Caco-2 (cell line): ENCODE measurements around the gene PLB1. TPM values are rescaled to one million over a fixed set of nuclear protein-coding genes. Genes with fewer than 3 reads are reported as not detected.

Experiments used
- BruUV-seq: library from RNA; stranded (reverse); fragments of 400-500 nt; replicated peaks from 2 replicates; lab custom pipeline; 2021; lab: Mats Ljungman, UMichigan
- CTCF ChIA-PET: fragments of 300-600 bp; sonication (Branson Sonifier 250); formaldehyde crosslinking; loops from one replicate; lab custom pipeline; 2022; ENCODE audit warnings: antibody characterized with exemption; lab: Charles Lee
- POLR2A ChIA-PET: fragments of 300-600 bp; sonication (Branson Sonifier 250); formaldehyde crosslinking; loops from one replicate; lab custom pipeline; 2022; ENCODE audit warnings: antibody characterized with exemption; lab: Charles Lee
- DNase-seq, 2 experiments: peaks; one replicate each; pipeline versions ENCODE4 v3.0.0 to v3.0.0-alpha.2; 2020 to 2022
- H3K27me3 ChIP-seq: replicated peaks from 2 replicates; pipeline ENCODE4 v1.6.0; 2011; ENCODE audit warnings: low read length; ENCODE audit not compliant: control insufficient read depth, insufficient read depth
- H3K36me3 ChIP-seq: 2 replicates; pipeline ENCODE4 v1.5.1; 2011; ENCODE audit warnings: low read length; ENCODE audit not compliant: control insufficient read depth, insufficient read depth
- H3K4me1 ChIP-seq: fragments of 250-450 bp; sonication (Bioruptor Pico); 2 replicates; pipeline ENCODE4 v1.5.1; 2020; ENCODE audit warnings: mild to moderate bottlenecking
- H3K4me3 ChIP-seq: 2 replicates; pipeline ENCODE4 v1.5.1; 2011; ENCODE audit warnings: low read depth, mild to moderate bottlenecking, control low read depth, low read length
- H3K9me3 ChIP-seq: fragments of 250-450 bp; sonication (Bioruptor Pico); 2 replicates; pipeline ENCODE4 v1.5.1; 2020; ENCODE audit warnings: mild to moderate bottlenecking, moderate library complexity
- H3K27ac Mint-ChIP-seq: one replicate; pipeline ENCODE4 v1.8.0; 2022; ENCODE audit warnings: mixed read lengths; ENCODE audit not compliant: unreplicated experiment
- H3K27me3 Mint-ChIP-seq: one replicate; pipeline ENCODE4 v1.8.0; 2022; ENCODE audit warnings: mixed read lengths; ENCODE audit not compliant: insufficient read depth, unreplicated experiment
- H3K36me3 Mint-ChIP-seq: one replicate; pipeline ENCODE4 v1.8.0; 2022; ENCODE audit warnings: mild to moderate bottlenecking, mixed read lengths; ENCODE audit not compliant: insufficient read depth, unreplicated experiment
- H3K4me1 Mint-ChIP-seq: one replicate; pipeline ENCODE4 v1.8.0; 2022; ENCODE audit warnings: low read depth, mixed read lengths; ENCODE audit not compliant: unreplicated experiment
- H3K4me3 Mint-ChIP-seq: one replicate; pipeline ENCODE4 v1.8.0; 2022; ENCODE audit warnings: mild to moderate bottlenecking, moderate library complexity, mixed read lengths; ENCODE audit not compliant: unreplicated experiment
- H3K9me3 Mint-ChIP-seq: one replicate; pipeline ENCODE4 v1.8.0; 2022; ENCODE audit warnings: mixed read lengths; ENCODE audit not compliant: unreplicated experiment
- intact Hi-C: fragments of 100-400 bp; cut with micrococcal nuclease; formaldehyde crosslinking; loops from one replicate; pipeline ENCODE4 v1.10.0; 2022; ENCODE audit not compliant: unreplicated experiment
- total RNA-seq: library from RNA; stranded (reverse); gene quantifications from 2 replicates; pipeline ENCODE4 v1.2.3, GENCODE V29; 2022
- TF ChIP-seq, protein P1 (sequence below), 2 experiments: fragments of 200-600 bp in 1 of 2; IDR thresholded peaks; 1 replicate in 1 of 2; 2 replicates in 1 of 2; pipeline versions ENCODE4 v1.5.1 to v1.8.0; 2011 to 2022; ENCODE audit warnings: antibody characterized with exemption in 1 of 2, control low read depth in 1 of 2, inconsistent platforms in 1 of 2, low read depth in 1 of 2, low read length in 1 of 2, mild to moderate bottlenecking in 1 of 2, moderate library complexity in 1 of 2; ENCODE audit not compliant: insufficient read depth in 1 of 2, severe bottlenecking in 1 of 2, unreplicated experiment in 1 of 2

Gene PLB1
- total RNA-seq, 1 experiment from 2014 or later: 2.8 TPM

DNA sequence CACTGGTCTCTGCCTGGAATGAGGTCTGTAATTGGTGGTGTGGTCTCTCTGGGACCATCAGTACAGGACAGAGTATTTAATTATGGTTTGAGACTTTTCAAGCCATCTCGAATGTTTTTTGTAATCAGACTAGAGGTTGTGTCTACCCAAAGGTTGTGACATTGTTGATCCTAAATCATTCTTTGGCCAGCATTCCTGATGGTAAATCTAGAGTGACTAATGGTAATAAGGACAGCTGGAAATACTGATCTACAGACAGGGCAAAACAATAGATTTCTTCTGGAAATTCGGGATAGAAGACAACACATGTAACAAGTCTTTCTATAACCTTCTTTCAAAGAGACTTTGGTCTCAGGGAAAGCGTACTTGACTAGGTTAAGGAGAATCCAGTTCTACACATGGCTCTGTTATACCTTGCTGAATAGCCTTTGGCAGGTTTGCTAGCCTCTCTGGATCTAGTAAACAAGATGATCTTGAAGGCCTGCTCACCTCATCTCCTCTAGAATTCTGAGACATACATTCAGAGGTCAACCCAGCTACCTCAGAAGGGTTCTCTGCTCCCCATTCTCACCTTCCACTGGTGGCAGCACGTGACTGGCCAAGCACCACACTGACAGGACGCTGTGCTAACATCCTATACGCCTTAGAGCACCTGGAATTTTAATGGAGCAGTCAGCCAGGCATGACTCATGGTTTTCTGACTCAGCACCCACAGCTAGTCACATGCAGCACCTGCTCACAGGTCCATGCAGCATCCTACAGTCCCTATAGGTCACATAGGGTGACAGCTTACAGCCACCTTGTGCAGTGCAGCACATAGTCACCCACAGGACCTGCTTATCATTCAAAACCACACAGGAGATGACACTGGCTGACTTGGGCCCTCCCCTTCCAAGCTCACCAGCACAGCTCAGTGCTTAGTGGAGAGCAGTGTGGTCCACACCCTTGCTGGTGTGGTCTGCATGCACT is 12.2 kb downstream of the PLB1 start:
- ChIA-PET POLR2A (interaction anchor here (0.8 to 1.0 kb wide), 2 partner anchors 9 to 12 kb away, joined by 4 to 8 read pairs; partner anchors contain the start of gene PLB1), CTCF (interaction anchor here (0.6 to 1.0 kb wide), 3 partner anchors 9 to 88 kb away, joined by 3 to 6 read pairs (median 3); no protein-coding TSS in a partner anchor)
- no peaks in the 10 kb centered on the region for H3K27me3 Mint-ChIP-seq
- H3K4me1 ChIP-seq: peaks cover 30% of the 10 kb centered on the region
- no peak overlapping the region for H3K4me3 ChIP-seq
- peak; percentile 84 to 95 for DNase-seq
- no peaks in the 10 kb centered on the region for H3K36me3 Mint-ChIP-seq
- TF ChIP-seq, protein P1, sequence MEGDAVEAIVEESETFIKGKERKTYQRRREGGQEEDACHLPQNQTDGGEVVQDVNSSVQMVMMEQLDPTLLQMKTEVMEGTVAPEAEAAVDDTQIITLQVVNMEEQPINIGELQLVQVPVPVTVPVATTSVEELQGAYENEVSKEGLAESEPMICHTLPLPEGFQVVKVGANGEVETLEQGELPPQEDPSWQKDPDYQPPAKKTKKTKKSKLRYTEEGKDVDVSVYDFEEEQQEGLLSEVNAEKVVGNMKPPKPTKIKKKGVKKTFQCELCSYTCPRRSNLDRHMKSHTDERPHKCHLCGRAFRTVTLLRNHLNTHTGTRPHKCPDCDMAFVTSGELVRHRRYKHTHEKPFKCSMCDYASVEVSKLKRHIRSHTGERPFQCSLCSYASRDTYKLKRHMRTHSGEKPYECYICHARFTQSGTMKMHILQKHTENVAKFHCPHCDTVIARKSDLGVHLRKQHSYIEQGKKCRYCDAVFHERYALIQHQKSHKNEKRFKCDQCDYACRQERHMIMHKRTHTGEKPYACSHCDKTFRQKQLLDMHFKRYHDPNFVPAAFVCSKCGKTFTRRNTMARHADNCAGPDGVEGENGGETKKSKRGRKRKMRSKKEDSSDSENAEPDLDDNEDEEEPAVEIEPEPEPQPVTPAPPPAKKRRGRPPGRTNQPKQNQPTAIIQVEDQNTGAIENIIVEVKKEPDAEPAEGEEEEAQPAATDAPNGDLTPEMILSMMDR (IDR thresholded peaks at IDR 0.05; ENCODE audit: insufficient read depth in 1 of 2, low read depth in 1 of 2, low read length in 1 of 2, severe bottlenecking in 1 of 2, unreplicated experiment in 1 of 2): no peak
- no peaks in the 10 kb centered on the region for H3K36me3 ChIP-seq
- peak overlapping the region; percentile 72 for H3K27ac Mint-ChIP-seq
- peaks cover 7% of the 10 kb centered on the region; the same call in 1 of the 2 replicates for H3K9me3 ChIP-seq
- peak overlapping the region; percentile 1 for H3K4me3 Mint-ChIP-seq
- intact Hi-C loops: loop anchor here (1.0 to 2.0 kb wide), 3 partner anchors 9 to 37 kb away; no protein-coding TSS in a partner anchor
- peaks cover 16% of the 10 kb centered on the region for H3K9me3 Mint-ChIP-seq
- H3K4me1 Mint-ChIP-seq: peaks cover 14% of the 10 kb centered on the region
- H3K27me3 ChIP-seq: no peaks in the 10 kb centered on the region
- TSS peak; percentile 97 for BruUV-seq

DNA sequence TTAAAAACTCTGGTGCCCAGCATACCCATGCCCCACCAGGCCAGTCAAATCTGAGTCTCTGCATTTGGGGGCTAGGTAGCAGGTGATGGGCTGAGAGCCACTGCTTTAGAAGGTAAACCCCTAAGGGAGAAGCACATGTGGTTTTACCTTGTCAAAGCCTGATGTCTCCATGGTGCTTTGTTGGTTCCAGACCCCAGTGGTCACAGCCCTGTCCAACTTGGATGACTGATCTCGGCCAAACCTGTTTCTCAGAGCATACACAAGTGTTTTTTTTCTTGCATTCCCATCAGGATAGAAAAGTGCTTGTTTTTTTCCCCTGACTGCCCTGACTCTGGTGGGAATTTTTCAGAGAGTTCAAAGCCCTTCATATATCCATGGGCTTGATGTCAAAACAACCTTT is 13.5 kb downstream of the PLB1 start:
- TF ChIP-seq, protein P1 (IDR thresholded peaks at IDR 0.05; ENCODE audit: insufficient read depth in 1 of 2, low read depth in 1 of 2, low read length in 1 of 2, severe bottlenecking in 1 of 2, unreplicated experiment in 1 of 2): no peak
- H3K27ac Mint-ChIP-seq: peak overlapping the region; percentile 72
- ChIA-PET CTCF (no interaction called here), POLR2A (no interaction called here)
- H3K9me3 Mint-ChIP-seq: peaks cover 18% of the 10 kb centered on the region
- H3K36me3 ChIP-seq: no peaks in the 10 kb centered on the region
- intact Hi-C loops: loop anchor here (2.0 kb wide), 1 partner anchor 39 kb away; no protein-coding TSS in a partner anchor
- no peak overlapping the region for H3K4me3 Mint-ChIP-seq
- no peaks in the 10 kb centered on the region for H3K27me3 ChIP-seq
- no peaks in the 10 kb centered on the region for H3K36me3 Mint-ChIP-seq
- no peaks in the 10 kb centered on the region for H3K27me3 Mint-ChIP-seq
- no peak overlapping the region for H3K4me3 ChIP-seq
- peaks cover 14% of the 10 kb centered on the region for H3K4me1 Mint-ChIP-seq
- DNase-seq: no peak
- no TSS peak for BruUV-seq
- H3K9me3 ChIP-seq: peaks cover 7% of the 10 kb centered on the region; the same call in 1 of the 2 replicates
- H3K4me1 ChIP-seq: peaks cover 30% of the 10 kb centered on the region

DNA sequence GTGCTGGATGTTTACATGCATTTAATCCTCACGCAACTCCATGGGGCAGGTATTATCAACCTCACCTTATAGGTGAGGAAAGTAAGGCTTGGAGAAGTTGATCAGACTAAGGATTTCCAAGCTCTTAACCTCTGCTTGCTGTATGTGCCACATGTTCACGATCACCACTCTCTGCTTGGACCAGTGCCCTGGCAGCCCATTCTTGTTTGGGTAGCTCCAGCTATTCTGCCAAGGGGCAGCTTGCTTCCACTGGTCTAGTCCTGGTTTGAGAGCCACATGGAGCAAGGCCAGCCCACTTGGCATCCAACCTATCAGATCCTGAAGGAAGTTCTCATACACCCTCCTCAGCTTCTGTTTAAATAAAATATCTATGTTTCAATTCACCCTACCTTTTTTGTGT is 14.3 kb downstream of the PLB1 start:
- no peak for DNase-seq
- H3K36me3 ChIP-seq: no peaks in the 10 kb centered on the region
- Mint-ChIP-seq H3K36me3 (no peaks in the 10 kb centered on the region), H3K4me3 (no peak overlapping the region), H3K27me3 (no peaks in the 10 kb centered on the region), H3K9me3 (peaks cover 18% of the 10 kb centered on the region), H3K27ac (no peak overlapping the region), H3K4me1 (peaks cover 14% of the 10 kb centered on the region)
- peaks cover 30% of the 10 kb centered on the region for H3K4me1 ChIP-seq
- POLR2A ChIA-PET: no interaction called here
- H3K27me3 ChIP-seq: no peaks in the 10 kb centered on the region
- H3K9me3 ChIP-seq: peaks cover 7% of the 10 kb centered on the region; the same call in 1 of the 2 replicates
- no peak overlapping the region for H3K4me3 ChIP-seq
- BruUV-seq: no TSS peak
- CTCF ChIA-PET: no interaction called here
- intact Hi-C loops: no loop called here
- TF ChIP-seq, protein P1 (IDR thresholded peaks at IDR 0.05; ENCODE audit: insufficient read depth in 1 of 2, low read depth in 1 of 2, low read length in 1 of 2, severe bottlenecking in 1 of 2, unreplicated experiment in 1 of 2): no peak
